Progenitor cell of endocrine pancreas (in vitro differentiated cells): ENCODE data around the gene NELFB. TPM values are rescaled to one million over a fixed set of nuclear protein-coding genes. Genes with fewer than 3 reads are reported as not detected.
A peak's percentile ranks its signal among the peaks of the same experiment; 100 is the strongest.

Experiments used
- DNase-seq: peaks from one replicate; pipeline ENCODE4 v3.0.0; 2021; ENCODE audit warnings: low spot score; ENCODE audit not compliant: unreplicated experiment
- H3K27ac Mint-ChIP-seq: 2 replicates; pipeline ENCODE4 v1.8.0; 2021; ENCODE audit warnings: mild to moderate bottlenecking, moderate library complexity, mixed read lengths
- H3K27me3 Mint-ChIP-seq: 2 replicates; pipeline ENCODE4 v1.8.0; 2021; ENCODE audit warnings: mixed read lengths
- H3K36me3 Mint-ChIP-seq: 2 replicates; pipeline ENCODE4 v1.8.0; 2022; ENCODE audit warnings: mixed read lengths; ENCODE audit not compliant: insufficient read depth
- H3K4me1 Mint-ChIP-seq: 2 replicates; pipeline ENCODE4 v1.8.0; 2021; ENCODE audit warnings: low read depth, mixed read lengths
- H3K4me3 Mint-ChIP-seq: 2 replicates; pipeline ENCODE4 v1.8.0; 2021; ENCODE audit warnings: low read depth, mild to moderate bottlenecking, moderate library complexity, mixed read lengths
- H3K9me3 Mint-ChIP-seq: 2 replicates; pipeline ENCODE4 v1.8.0; 2021; ENCODE audit warnings: low read depth, mixed read lengths
- CTCF ChIP-seq: fragments of 200-600 bp; sonication (generic); IDR thresholded peaks from one replicate; pipeline ENCODE4 v1.5.0; 2021; ENCODE audit warnings: antibody characterized with exemption, mild to moderate bottlenecking; ENCODE audit not compliant: unreplicated experiment
- total RNA-seq: library from RNA; stranded (reverse); gene quantifications from 2 replicates; pipeline ENCODE4 v1.2.1, GENCODE V29; 2021

NELFB gene
- total RNA-seq, 1 donor from 2014 or later = 62.3 TPM

DNA sequence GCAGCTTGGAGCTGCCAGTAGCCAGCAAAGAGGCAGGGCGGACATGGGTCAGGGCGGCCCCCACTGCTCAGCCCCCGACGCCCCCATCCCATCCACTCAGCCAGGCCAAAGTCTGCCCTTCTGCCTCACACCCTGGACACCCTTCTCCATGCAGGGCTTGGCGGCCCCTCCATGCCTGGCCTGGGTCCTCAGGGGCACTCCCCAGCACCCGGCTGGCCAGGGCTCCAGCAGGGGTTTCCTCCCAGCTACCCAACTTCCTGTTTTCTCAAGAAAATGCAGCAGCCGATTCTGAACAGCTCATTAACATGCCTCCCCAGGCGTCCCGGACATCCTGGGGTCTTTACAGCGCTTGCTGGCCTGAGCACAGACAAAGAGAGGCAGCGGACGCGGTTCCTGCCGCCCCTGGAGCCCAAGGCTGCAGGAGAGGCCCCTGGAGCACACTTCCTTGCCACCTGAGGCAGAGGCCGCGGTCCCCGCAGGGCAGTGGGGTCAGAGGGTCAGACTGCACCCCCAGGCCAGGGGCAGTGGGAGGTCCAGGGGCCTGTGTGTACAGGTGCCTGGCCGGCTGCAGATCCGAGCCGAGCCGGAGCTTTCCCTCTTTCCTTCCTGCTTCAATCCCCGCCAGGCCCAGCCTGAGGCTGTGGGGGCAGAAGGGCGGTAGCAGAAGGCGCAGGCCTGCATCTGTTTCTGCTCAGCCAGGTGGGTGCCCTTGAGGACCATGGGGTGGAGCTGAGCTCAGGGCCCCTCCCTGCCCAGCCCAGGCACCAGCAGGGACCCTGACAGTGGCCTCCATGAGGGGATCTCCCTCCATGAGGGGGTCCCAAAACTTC, 65.6 kb downstream of the NELFB start:
- no peak overlapping the region for H3K27ac Mint-ChIP-seq
- peaks cover 3% of the 10 kb centered on the region for H3K36me3 Mint-ChIP-seq
- no peak for DNase-seq
- H3K27me3 Mint-ChIP-seq = no peaks in the 10 kb centered on the region
- no peak for TF ChIP-seq CTCF
- H3K4me1 Mint-ChIP-seq = peaks cover 1% of the 10 kb centered on the region
- H3K4me3 Mint-ChIP-seq = no peak overlapping the region
- no peaks in the 10 kb centered on the region for H3K9me3 Mint-ChIP-seq

GRCh38 chr9:137321726-137322361, 66.7 kb downstream of the NELFB start:
- TF ChIP-seq CTCF = no peak
- H3K27ac Mint-ChIP-seq = peak overlapping the region; percentile 76

More at GRCh38 chr9:137321726-137322361, 66.7 kb downstream of the NELFB start:
- Mint-ChIP-seq H3K4me3 (no peak overlapping the region), H3K27me3 (no peaks in the 10 kb centered on the region), H3K4me1 (peaks cover under 1% of the 10 kb centered on the region), H3K9me3 (no peaks in the 10 kb centered on the region), H3K36me3 (peaks cover 3% of the 10 kb centered on the region)
- DNase-seq = no peak

Other genes with a start within 250 kb of the NELFB start
- gene ABCA2, start 227.1 kb upstream of the NELFB start, total RNA-seq = 26.4 and 30.1 TPM in 2 replicates
- gene FUT7, start 223.2 kb upstream of the NELFB start, total RNA-seq = not detected in 2 replicates
- 62.0 and 73.2 TPM in 2 replicates for gene NPDC1, start 209.2 kb upstream of the NELFB start, total RNA-seq
- 0.19 and 0.51 TPM in 2 replicates for gene ENTPD2, start 201.3 kb upstream of the NELFB start, total RNA-seq
- gene SAPCD2, start 184.8 kb upstream of the NELFB start, total RNA-seq = 15.1 and 15.3 TPM in 2 replicates
- gene UAP1L1, start 177.8 kb upstream of the NELFB start, total RNA-seq = 0.57 and 1.5 TPM in 2 replicates
- 56.1 and 57.7 TPM in 2 replicates for gene MAN1B1, start 168.3 kb upstream of the NELFB start, total RNA-seq
- gene DPP7, start 140.6 kb upstream of the NELFB start, total RNA-seq = 39.2 and 48.5 TPM in 2 replicates
- 0.07 and 0.77 TPM in 2 replicates for gene GRIN1, start 116.2 kb upstream of the NELFB start, total RNA-seq
- 0.89 and 1.00 TPM in 2 replicates for gene LRRC26, start 85.3 kb upstream of the NELFB start, total RNA-seq
- gene TMEM210, start 83.3 kb upstream of the NELFB start, total RNA-seq = not detected in 2 replicates
- gene ANAPC2, start 66.8 kb upstream of the NELFB start, total RNA-seq = 73.2 and 74.3 TPM in 2 replicates
- gene SSNA1, start 66.7 kb upstream of the NELFB start, total RNA-seq = 52.5 and 59.1 TPM in 2 replicates
- gene TPRN, start 54.6 kb upstream of the NELFB start, total RNA-seq = 18.8 and 20.7 TPM in 2 replicates
- 35.2 and 36.2 TPM in 2 replicates for gene TMEM203, start 49.7 kb upstream of the NELFB start, total RNA-seq
- 35.1 and 37.4 TPM in 2 replicates for gene NDOR1, start 49.6 kb upstream of the NELFB start, total RNA-seq
- 24.0 and 25.7 TPM in 2 replicates for gene RNF208, start 33.1 kb upstream of the NELFB start, total RNA-seq
- gene CYSRT1, start 30.2 kb upstream of the NELFB start, total RNA-seq = 1.2 and 2.7 TPM in 2 replicates
- 0.27 and 0.53 TPM in 2 replicates for gene RNF224, start 27.8 kb upstream of the NELFB start, total RNA-seq
- gene SLC34A3, start 24.4 kb upstream of the NELFB start, total RNA-seq = 0.26 and 0.27 TPM in 2 replicates
- gene TUBB4B, start 14.0 kb upstream of the NELFB start, total RNA-seq = 233 and 245 TPM in 2 replicates
- not detected in 2 replicates for gene STPG3, start 4.0 kb upstream of the NELFB start, total RNA-seq
- 8.0 and 8.5 TPM in 2 replicates for gene TOR4A, start 22.4 kb downstream of the NELFB start, total RNA-seq
- 24.0 and 27.1 TPM in 2 replicates for gene NRARP, start 46.9 kb downstream of the NELFB start, total RNA-seq
- gene EXD3, start 167.8 kb downstream of the NELFB start, total RNA-seq = 31.7 and 33.8 TPM in 2 replicates
- 15.3 and 16.3 TPM in 2 replicates for gene NOXA1, start 168.1 kb downstream of the NELFB start, total RNA-seq
- gene ENTPD8, start 186.0 kb downstream of the NELFB start, total RNA-seq = 2.7 and 3.2 TPM in 2 replicates
- 57.4 and 59.8 TPM in 2 replicates for gene NSMF, start 204.0 kb downstream of the NELFB start, total RNA-seq